ENCODE data around the gene HMMR. TPM values are rescaled to one million over a fixed set of nuclear protein-coding genes. Genes with fewer than 3 reads are reported as not detected.

Gene HMMR
- total and polyA plus RNA-seq, 9 of the 15 experiments (the other 6 are each of a cell fraction or from before 2014, with no cell fraction given): 74.9 to 133 (median 90.8) TPM

- TF ChIP-seq, protein P1, sequence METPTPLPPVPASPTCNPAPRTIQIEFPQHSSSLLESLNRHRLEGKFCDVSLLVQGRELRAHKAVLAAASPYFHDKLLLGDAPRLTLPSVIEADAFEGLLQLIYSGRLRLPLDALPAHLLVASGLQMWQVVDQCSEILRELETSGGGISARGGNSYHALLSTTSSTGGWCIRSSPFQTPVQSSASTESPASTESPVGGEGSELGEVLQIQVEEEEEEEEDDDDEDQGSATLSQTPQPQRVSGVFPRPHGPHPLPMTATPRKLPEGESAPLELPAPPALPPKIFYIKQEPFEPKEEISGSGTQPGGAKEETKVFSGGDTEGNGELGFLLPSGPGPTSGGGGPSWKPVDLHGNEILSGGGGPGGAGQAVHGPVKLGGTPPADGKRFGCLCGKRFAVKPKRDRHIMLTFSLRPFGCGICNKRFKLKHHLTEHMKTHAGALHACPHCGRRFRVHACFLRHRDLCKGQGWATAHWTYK (CRISPR knock-in tag; IDR thresholded peaks at IDR 0.05): no peak
Observed at GRCh38 chr5:163504079-163504931, 43.9 kb downstream of the HMMR start (continued).

DNA sequence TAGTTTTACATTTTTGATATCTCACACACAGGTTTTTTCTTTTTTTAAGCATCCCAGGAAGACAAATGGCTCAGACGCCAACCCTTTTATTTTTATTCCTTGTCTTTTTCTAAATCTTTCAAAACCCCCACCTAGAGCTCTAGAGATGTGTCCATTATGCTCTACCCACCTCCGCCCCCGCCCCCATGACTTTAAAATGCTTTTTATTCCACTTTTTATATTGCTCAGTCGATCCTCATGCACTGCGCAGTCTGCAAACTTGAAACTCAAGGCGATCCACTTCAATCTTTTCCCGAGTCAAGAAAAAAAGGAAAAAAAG lies 44.6 kb downstream of the HMMR start:
- H3K9ac ChIP-seq (ENCODE audit: insufficient read depth in 1 of 2, low read depth in 2 of 2, low read length in 2 of 2): peak overlapping the region; percentile 85 to 90; a peak in 3 of 4 replicates
- in situ Hi-C loops (cut with MboI): loop anchor here (25.0 kb wide), 1 partner anchor 857 kb away; no protein-coding TSS in a partner anchor
- H4K20me1 ChIP-seq (replicated peaks; ENCODE audit: control insufficient read depth, insufficient read depth, low read length): 0 out of 2 replicates have a peak, but pooled peaks cover 3% of the 10 kb centered on the region
- peak in 2 of 4 experiments; percentile 36 for DNase-seq (ENCODE audit: extremely low read depth in 1 of 4, low spot score in 3 of 4)
- intact Hi-C loops (cut with micrococcal nuclease): loop anchor here (1.0 to 5.0 kb wide), 2 partner anchors 45 to 852 kb away; partner anchors contain the start of genes HMMR and NUDCD2
- peak overlapping the region; percentile 88 for H3K4me2 ChIP-seq (ENCODE audit: insufficient read depth, low read length)
- peaks cover 5 to 7% of the 10 kb centered on the region in 2 experiments; a peak in 3 of 5 replicates for H3K4me1 ChIP-seq (replicated peaks in 1 of 2; ENCODE audit: control insufficient read depth in 2 of 2, insufficient read depth in 2 of 2, low read length in 2 of 2)
- H3K27ac ChIP-seq (ENCODE audit: extremely low read depth, low read depth, low read length): peak overlapping the region; percentile 87
- ChIA-PET CTCF (ENCODE audit: low intra/inter-chr PET ratio) (no interaction called here), POLR2A (interaction anchor here (0.8 to 4.7 kb wide), 5 partner anchors 16 to 161 kb away, joined by 3 to 44 read pairs (median 3); partner anchors contain the start of genes HMMR and NUDCD2)
- WGBS (ENCODE audit: insufficient coverage, low coverage, missing lambda C conversion rate): 0% methylated on average over 7 of the region's 7 CpGs
- peak overlapping the region; percentile 91 for H2AFZ ChIP-seq (ENCODE audit: low read depth, low read length)
- H3K9me3 ChIP-seq (replicated peaks; ENCODE audit: control insufficient read depth, insufficient read depth, low read depth, low read length): no peaks in the 10 kb centered on the region
- H3K79me2 ChIP-seq (ENCODE audit: control insufficient read depth, insufficient read depth, low read length): peaks cover 63% of the 10 kb centered on the region
- no peaks in the 10 kb centered on the region for H3K27me3 ChIP-seq (ENCODE audit: control insufficient read depth in 2 of 2, insufficient read depth in 2 of 2, low read length in 2 of 2)
- ATAC-seq: peak; percentile 11
- no peaks in the 10 kb centered on the region for H3K36me3 ChIP-seq (ENCODE audit: control insufficient read depth, insufficient read depth, low read length)
- TF ChIP-seq SIX5 (IDR thresholded peaks at IDR 0.05; ENCODE audit: borderline replicate concordance in 1 of 2, insufficient read depth in 1 of 2, low read depth in 1 of 2, low read length in 2 of 2) (0 out of 4 replicates have a peak, but pooled peaks of 1 of the 2 experiments have one; percentile 6), THRAP3 (IDR thresholded peaks at IDR 0.05; ENCODE audit: borderline replicate concordance) (0 out of 2 replicates have a peak, but pooled peaks have one; percentile 33), PHF8 (IDR thresholded peaks at IDR 0.05; ENCODE audit: borderline replicate concordance, low read length) (peak; percentile 36; the same call in 1 of the 2 replicates), KDM1A (IDR thresholded peaks at IDR 0.05) (peak in 1 of 2 experiments; percentile 28; a peak in 1 of 4 replicates), ASH1L (IDR thresholded peaks at IDR 0.05; ENCODE audit: borderline replicate concordance, low read depth, partially characterized antibody) (peak; percentile 13), ZNF551 (CRISPR knock-in tag; IDR thresholded peaks at IDR 0.05) (no peak)
- peak overlapping the region; percentile 65 for H3K4me3 ChIP-seq
- BruUV-seq (replicated peaks): TSS peak; percentile 92
- no peaks in the 10 kb centered on the region for H3K9me1 ChIP-seq (ENCODE audit: control insufficient read depth, insufficient read depth, low read length)
- FAIRE-seq: no peak

Measured in K562 (cell line).